ENCODE data around the gene RPL27A.

RPL27A gene

GRCh38 chr11:8676458-8676857 is 6.1 kb upstream of the RPL27A start:
- no peak for DNase-seq

- no peak for DNase-seq
Observed at GRCh38 chr11:8679006-8679405, 3.6 kb upstream of the RPL27A start.

GRCh38 chr11:8681837-8682302 is 722 bp upstream of the RPL27A start:
- DNase-seq = no peak

DNA sequence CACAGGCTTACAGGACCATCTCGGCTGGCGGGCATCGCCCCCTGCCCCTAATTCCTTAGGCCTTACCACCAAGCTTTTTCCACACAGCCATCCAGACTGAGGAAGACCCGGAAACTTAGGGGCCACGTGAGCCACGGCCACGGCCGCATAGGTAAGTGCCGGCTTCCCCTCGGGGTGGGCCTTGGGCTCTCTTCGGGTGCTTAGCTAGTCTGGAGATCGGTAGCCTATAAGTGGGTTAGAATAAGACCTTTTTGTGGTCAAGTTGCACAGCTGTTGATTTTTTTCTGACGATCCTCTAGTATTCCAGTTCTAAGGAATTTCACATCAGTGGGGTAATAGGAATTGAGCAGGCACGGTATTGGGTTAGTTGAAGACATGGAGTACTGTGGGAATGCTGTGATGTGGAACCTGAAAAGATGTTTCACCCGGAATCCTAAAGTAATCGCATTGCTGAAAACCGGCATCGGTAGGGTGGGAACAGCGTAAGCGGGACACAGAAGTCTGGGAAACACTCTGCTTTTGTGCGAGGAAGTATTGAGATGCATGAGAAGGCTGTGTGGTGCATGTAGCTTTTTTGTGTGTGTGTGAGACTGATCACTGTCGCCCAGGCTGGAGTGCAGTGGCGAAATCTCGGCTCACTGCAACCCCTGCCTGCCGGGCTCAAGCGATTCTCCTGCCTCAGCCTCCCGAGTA is 669 bp downstream of the RPL27A start:
- DNase-seq = no peak

DNA sequence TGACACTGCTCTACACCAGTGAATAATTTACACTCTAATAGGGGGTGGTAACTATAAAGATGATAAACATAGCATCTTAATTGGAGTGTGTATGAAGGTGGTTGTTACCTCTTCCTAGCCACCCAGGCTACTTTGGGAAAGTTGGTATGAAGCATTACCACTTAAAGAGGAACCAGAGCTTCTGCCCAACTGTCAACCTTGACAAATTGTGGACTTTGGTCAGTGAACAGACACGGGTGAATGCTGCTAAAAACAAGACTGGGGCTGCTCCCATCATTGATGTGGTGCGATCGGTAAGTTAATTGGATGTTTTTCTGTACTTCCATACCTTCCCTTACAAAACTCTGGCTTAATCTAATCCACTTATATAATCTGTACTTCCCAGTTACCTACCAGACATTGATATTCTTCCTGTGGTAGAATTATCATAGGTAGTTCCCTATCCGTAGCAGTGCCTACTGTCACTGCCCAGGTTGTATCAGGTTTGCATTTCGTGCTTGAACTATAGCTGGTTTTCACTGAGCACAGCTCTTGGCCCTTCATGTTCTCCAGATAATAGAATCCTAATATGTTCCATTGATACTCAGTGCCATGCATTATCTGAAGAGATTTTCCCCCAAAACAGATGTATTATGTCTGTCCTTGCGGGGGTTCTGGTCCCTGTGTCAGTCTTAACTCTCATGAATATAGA is 2.2 kb downstream of the RPL27A start:
- no peak for DNase-seq

- DNase-seq = no peak
Observed at GRCh38 chr11:8685306-8685705, 2.7 kb downstream of the RPL27A start.

GRCh38 chr11:8685820-8686219 is 3.2 kb downstream of the RPL27A start:
- no peak for DNase-seq

- no peak for DNase-seq
Observed at GRCh38 chr11:8686325-8686724, 3.7 kb downstream of the RPL27A start.

DNA sequence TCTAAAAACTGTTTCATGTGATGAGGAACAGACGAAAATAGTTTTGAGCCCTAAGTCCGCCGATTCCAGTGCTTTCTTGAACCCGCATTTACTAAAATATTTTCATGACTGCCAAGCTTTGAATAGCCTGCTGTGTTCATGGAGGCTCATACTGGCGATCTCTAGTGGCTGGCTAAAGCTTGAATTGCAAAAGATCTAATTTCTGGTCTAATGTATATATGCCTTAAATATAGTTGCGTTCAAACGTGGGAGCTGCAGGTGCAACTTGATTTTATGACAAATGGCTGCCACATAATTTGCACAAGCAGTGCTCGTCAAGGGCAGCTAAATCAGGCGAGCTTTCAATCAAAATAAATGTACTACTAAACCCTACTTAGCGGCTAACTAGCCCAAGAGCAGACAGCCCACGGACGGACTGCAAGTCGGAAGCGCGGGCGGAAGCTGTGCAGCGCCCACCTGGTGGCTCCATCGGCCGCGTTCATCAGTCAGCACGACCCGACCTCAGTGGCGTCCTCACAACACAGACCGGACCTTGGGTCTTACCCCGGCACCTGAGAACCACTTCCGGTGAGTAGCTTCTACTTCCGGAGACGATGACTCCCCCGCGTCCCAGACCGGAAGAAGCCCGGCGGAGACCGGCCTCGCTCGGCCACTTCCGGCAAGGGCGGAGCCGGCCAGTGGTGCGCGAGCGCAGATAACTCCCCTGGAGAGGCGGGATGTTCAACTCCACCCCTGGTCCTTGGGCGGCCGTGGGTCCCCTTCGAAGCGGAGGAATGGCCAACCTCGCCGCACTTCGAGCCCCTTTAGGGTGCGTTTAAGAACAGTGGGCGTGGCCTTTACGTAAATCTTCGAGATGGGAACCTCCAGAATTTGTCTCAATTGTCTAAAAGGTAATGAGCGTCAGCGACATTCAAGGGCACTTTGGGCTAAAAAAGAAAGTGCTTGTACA is 6.1 kb downstream of the RPL27A start:
- DNase-seq = peak; percentile 95 to 97

- DNase-seq = no peak
Observed at GRCh38 chr11:8689726-8690255, 7.2 kb downstream of the RPL27A start.

GRCh38 chr11:8690374-8691342 is 8.1 kb downstream of the RPL27A start:
- no peak for DNase-seq

GRCh38 chr11:8691601-8692000 is 9.0 kb downstream of the RPL27A start:
- DNase-seq = no peak

GRCh38 chr11:8692417-8692816 is 9.8 kb downstream of the RPL27A start:
- no peak for DNase-seq

- no peak for DNase-seq
Observed at GRCh38 chr11:8693010-8693551, 10.5 kb downstream of the RPL27A start.

DNA sequence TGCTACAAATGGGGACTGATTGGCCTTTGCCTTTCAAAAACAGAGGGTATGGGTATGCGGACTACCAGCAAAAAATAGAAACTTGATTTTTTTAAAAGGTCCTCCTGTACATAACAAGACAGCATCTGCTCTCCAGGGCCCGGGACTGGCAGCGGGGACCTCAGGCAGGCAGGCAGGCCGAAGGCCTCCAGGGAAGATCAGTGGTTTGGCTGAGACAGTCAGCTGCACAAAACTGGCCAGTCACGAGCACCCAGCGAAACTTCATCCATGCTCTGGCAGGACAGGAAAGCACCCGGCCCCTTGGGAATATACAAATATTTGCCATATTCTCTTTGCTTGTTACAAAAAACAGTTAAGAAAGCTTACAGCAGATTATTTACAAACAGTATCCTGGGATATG is 11.0 kb downstream of the RPL27A start:
- DNase-seq = no peak

DNA sequence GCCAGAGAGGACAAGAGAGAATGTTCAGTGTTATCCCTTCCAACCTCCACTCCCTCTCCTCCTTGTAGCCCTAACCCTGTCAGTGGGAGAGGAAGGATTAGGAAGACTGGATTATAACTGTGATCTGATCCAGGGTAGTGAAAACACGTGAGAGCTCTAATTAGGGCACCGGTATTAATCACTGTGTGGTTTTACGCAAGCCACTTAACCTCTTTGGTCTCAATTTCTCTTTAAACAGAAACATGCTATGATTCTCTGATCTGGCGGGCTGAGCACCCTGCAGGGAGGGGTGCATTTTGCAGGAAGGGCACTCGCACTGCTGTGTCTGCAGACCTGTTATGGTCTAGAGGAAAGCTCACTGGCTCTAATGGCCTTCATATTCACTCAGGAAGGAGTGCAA is 11.5 kb downstream of the RPL27A start:
- no peak for DNase-seq

GRCh38 chr11:8697054-8697453 is 14.5 kb downstream of the RPL27A start:
- no peak for DNase-seq

DNA sequence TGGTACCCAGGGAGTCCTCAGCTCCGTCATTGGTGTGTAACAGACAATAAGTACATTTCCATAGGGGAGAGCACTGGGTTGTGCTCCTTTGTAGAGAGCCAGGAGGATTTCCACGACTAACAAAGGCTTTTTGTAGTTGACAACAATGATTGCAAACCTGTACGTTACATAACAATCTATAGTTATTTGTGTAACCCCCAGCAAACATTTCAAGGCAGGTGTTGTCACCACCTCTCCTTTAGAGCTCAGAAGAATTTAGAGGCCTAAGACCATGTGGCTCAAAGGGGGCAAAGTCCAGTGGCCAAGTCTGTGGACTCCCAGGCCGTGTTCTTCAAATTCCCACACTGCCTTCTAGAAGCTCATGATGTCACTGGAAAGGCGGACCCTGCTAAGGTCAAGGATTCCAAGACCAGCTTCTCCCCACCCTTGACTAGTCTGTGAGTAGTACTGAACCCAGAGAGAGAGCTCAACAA is 15.8 kb downstream of the RPL27A start:
- no peak for DNase-seq

- no peak for DNase-seq
Observed at GRCh38 chr11:8698917-8699441, 16.4 kb downstream of the RPL27A start.

DNA sequence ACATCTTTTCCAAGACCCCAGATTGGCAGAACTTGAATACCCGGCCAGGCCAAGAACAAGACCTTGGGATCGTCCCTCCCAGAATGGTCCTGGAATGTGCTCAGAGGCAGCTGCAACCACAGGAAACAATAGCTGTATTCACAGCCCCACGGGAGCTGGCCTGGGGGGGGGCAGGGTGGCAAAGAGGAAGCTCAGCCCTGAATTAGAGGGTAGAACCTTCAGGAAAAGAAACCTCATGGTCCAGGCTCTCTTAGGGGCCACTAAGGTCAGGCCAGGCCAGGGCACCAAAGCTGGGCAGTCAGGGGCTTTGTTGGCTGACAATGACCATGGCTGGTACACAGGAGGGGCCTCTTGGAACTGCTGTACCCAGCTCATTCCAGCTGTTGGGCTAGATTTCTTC is 17.3 kb downstream of the RPL27A start:
- DNase-seq = peak; percentile 53 to 74
